ENCODE data around the gene CFAP52.
"Not testable (repeated sequence)": the region's sequence is repeated elsewhere in the genome, so short reads cannot be mapped to it uniquely, and the experiment has no call there.

CFAP52 gene

DNA sequence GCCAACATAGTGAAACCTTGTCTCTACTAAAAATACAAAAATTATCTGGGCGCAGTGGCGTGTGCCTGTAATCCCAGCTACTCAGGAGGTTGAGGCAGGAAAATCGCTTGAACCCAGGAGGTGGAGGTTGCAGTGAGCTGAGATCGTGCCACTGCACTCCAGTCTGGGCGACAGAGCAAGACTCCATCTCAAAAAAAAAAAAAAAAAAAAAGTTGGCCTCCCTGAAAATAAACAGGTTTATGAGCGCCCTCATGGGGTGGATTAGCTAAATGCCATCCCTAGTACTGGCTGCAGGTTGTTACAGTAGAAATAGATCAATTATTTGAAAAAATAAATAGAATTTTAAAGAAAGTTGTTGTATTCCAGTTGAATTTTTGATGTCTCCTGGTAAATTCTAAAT lies 21.7 kb upstream of the CFAP52 start:
- not testable (repeated sequence) for H3K9me3 Mint-ChIP-seq (ENCODE audit: low read depth); H3K4me3 Mint-ChIP-seq; H3K27me3 Mint-ChIP-seq; H3K4me1 Mint-ChIP-seq (ENCODE audit: low read depth); H3K27ac Mint-ChIP-seq
- H3K36me3 Mint-ChIP-seq, result peaks cover 18% of the 10 kb centered on the region

DNA sequence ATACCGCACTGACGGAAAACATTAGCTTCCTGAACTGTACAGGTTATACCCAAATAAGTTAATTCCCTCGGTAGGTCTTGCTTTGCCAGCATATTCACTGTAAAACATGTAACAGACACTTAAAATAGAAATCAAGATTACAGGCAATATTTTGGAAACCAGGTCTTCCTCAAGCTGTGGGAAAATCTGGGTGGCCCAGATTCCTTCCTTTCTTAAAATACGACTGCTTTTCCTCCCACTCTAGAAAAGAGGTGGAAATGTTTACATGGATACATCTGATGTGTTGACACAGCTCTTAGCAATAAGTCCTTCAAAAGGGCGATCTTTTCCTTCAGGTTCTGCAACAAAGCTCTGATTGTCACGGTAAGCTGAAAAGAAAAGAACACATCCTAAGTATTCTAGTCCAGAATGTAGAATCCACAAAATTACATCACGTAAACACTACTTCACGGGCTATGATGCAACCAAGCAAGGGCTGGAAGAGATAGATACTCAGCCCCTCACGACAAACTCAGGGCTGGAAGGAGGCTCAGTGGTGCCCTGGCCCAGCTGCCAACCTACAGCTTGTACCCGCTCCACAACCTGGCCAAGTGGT lies 19.2 kb upstream of the CFAP52 start:
- Mint-ChIP-seq H3K4me3 (no peak overlapping the region), H3K27ac (no peak overlapping the region), H3K27me3 (no peaks in the 10 kb centered on the region), H3K4me1 (ENCODE audit: low read depth) (peaks cover 5% of the 10 kb centered on the region), H3K9me3 (ENCODE audit: low read depth) (no peaks in the 10 kb centered on the region), H3K36me3 (peaks cover 12% of the 10 kb centered on the region)

DNA sequence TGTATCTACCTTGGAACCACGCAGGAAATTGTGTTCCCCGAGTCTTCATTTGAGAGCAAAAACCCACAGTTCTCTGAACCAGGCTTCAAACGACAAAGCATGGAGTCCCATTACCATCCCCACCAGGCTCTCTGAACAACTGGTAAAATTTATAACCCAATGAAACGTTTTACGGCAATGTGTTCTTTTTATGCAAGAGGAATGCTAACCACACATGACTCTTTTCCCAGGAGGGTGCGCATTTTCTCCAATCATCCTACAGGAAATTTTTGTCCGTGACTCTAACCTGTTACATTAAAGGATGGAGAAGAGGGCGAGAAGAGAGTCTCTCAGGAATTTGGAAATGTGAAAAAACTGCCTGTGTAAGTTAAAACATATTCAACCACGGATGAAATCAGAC lies 18.6 kb upstream of the CFAP52 start:
- Mint-ChIP-seq H3K27me3 (no peaks in the 10 kb centered on the region), H3K36me3 (peaks cover 18% of the 10 kb centered on the region), H3K4me3 (no peak overlapping the region), H3K27ac (no peak overlapping the region), H3K4me1 (ENCODE audit: low read depth) (peaks cover 11% of the 10 kb centered on the region), H3K9me3 (ENCODE audit: low read depth) (no peaks in the 10 kb centered on the region)

DNA sequence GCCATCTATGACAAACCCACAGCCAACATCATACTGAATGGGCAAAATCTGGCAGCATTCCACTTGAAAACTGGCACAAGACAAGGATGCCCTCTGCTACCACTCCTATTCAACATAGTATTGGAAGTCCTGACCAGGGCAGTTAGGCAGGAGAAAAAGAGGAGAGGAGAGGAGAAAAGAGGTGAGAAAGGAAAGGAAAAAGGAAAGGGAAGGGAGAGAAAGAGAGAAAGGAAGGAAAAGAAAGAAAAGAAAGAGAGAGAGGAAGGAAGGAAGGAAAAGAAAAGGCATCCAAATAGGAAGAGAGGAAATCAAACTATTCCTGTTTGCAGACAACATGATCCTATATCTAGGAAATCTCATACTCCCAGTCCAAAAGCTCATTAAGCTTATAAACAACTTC lies 12.3 kb upstream of the CFAP52 start:
- Mint-ChIP-seq H3K27me3 (no peaks in the 10 kb centered on the region), H3K4me1 (ENCODE audit: low read depth) (peaks cover 39% of the 10 kb centered on the region), H3K27ac (no peak overlapping the region), H3K9me3 (ENCODE audit: low read depth) (no peaks in the 10 kb centered on the region), H3K36me3 (peaks cover 24% of the 10 kb centered on the region), H3K4me3 (no peak overlapping the region)

DNA sequence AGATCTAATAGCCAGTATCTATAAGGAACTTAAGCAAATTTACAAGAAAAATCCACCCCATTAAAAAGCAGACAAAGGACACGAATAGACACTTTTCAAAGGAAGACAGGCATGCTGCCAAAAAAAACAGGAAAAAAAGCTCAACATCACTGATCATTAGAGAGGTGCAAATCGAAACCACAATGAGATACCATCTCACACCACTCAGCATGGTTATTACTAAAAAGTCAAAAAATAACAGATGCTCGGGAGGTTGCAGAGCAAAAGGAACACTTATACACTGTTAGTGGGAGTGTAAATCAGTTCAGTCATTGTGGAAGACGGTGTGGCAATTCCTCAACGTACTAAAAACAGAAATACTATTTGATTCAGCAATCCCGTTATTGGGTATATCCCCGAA lies 10.4 kb upstream of the CFAP52 start:
- Mint-ChIP-seq H3K4me1 (ENCODE audit: low read depth) (peaks cover 37% of the 10 kb centered on the region), H3K27me3 (no peaks in the 10 kb centered on the region), H3K27ac (peak overlapping the region; percentile 2), H3K36me3 (peaks cover 22% of the 10 kb centered on the region), H3K4me3 (peak overlapping the region; percentile 44), H3K9me3 (ENCODE audit: low read depth) (no peaks in the 10 kb centered on the region)

DNA sequence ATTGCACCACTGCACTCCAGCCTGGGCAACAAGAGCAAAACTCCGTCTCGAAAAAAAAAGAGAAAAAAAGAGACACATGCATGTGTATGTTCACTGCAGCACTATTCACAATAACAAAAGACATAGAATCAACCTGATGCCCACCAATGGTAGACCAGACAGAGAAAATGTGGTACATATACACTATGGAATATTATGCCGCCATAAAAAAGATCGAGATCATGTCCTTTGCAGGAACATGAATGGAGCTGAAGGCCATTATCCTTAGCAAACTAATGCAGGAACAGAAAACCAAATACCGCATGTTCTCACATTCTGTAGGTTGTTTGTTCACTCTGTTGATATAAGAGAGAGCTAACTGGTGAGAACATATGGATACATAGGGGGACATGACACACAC lies 9.7 kb upstream of the CFAP52 start:
- not testable (repeated sequence) for H3K27ac Mint-ChIP-seq; H3K27me3 Mint-ChIP-seq; H3K9me3 Mint-ChIP-seq (ENCODE audit: low read depth); H3K4me3 Mint-ChIP-seq
- Mint-ChIP-seq H3K4me1 (ENCODE audit: low read depth) (peaks cover 36% of the 10 kb centered on the region), H3K36me3 (peaks cover 22% of the 10 kb centered on the region)

DNA sequence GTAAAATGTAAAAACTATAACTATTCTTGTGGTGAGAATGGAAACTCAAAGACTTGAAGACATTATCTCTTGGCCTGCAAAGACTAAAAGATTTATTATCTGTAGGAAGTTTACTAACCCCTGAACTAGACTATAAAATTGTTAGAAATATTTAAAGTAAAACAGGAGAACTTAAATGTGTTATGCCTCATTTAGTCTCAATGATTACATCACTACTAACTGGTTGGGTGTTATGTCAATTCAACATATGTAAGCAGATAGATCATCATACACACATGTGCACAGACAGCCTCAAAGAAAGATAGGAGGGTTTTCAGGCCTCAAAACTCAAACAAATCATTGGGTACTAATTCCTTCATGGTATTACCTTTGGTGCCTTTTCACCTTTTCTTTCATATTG lies 8.4 kb upstream of the CFAP52 start:
- no peak overlapping the region for H3K27ac Mint-ChIP-seq
- peaks cover 33% of the 10 kb centered on the region for H3K4me1 Mint-ChIP-seq (ENCODE audit: low read depth)
- no peak overlapping the region for H3K4me3 Mint-ChIP-seq
- H3K27me3 Mint-ChIP-seq, result no peaks in the 10 kb centered on the region
- no peaks in the 10 kb centered on the region for H3K9me3 Mint-ChIP-seq (ENCODE audit: low read depth)
- peaks cover 16% of the 10 kb centered on the region for H3K36me3 Mint-ChIP-seq

DNA sequence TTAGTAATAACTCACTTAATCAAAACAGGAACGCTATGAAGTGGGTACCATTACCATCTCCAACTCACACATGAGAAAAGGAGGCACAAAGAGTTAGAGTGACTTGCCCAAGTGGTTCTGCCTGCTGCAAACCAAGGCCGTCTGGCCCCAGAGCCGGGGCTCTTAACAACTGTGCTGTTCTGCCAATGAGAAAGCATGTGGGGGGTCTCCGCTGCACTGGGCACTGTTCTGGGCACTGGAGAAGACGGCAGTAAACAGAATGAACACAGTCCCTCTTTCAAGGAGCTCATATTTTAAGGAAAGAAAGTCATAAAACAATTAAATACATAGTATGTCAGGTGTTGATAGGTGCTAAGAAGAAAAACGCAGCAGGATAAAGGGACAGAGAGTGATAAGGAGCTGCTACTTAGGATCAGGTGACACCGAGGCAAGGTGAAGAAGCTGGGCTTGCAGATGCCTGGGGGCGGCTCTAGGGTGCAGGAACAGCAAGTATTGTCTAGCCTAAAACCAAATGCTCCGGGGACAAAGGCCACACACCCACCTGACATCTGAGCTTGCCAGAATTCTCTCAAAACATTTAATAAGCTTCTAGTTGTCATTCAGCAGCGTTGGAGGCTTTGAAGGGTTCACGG lies 7.4 kb upstream of the CFAP52 start:
- no peak overlapping the region for H3K4me3 Mint-ChIP-seq
- H3K27ac Mint-ChIP-seq, result peak overlapping the region; percentile 23
- H3K9me3 Mint-ChIP-seq (ENCODE audit: low read depth), result no peaks in the 10 kb centered on the region
- H3K36me3 Mint-ChIP-seq, result peaks cover 11% of the 10 kb centered on the region
- H3K27me3 Mint-ChIP-seq, result no peaks in the 10 kb centered on the region
- peaks cover 34% of the 10 kb centered on the region for H3K4me1 Mint-ChIP-seq (ENCODE audit: low read depth)

DNA sequence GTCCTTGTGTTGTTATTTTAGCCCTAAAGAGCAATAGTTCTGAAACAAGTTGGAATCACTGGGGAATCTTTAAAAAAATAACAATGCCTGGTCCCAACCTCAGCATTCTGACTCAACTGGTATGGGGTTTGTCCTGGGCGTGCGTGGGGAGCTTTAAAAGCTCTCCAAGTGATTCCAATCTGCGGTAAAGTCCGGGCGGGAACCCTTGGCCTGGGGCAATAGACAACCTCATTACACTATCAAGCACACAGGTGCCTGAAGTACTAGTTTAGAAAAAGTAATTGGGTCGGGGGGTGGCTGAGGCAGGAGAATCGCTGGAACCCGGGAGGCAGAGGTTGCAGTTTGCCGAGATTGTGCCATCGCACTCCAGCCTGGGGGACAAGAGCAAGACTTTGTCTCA lies 5.2 kb upstream of the CFAP52 start:
- H3K4me1 Mint-ChIP-seq (ENCODE audit: low read depth), result peaks cover 23% of the 10 kb centered on the region
- no peak overlapping the region for H3K4me3 Mint-ChIP-seq
- peaks cover 3% of the 10 kb centered on the region for H3K36me3 Mint-ChIP-seq
- no peaks in the 10 kb centered on the region for H3K9me3 Mint-ChIP-seq (ENCODE audit: low read depth)
- no peak overlapping the region for H3K27ac Mint-ChIP-seq
- no peaks in the 10 kb centered on the region for H3K27me3 Mint-ChIP-seq

DNA sequence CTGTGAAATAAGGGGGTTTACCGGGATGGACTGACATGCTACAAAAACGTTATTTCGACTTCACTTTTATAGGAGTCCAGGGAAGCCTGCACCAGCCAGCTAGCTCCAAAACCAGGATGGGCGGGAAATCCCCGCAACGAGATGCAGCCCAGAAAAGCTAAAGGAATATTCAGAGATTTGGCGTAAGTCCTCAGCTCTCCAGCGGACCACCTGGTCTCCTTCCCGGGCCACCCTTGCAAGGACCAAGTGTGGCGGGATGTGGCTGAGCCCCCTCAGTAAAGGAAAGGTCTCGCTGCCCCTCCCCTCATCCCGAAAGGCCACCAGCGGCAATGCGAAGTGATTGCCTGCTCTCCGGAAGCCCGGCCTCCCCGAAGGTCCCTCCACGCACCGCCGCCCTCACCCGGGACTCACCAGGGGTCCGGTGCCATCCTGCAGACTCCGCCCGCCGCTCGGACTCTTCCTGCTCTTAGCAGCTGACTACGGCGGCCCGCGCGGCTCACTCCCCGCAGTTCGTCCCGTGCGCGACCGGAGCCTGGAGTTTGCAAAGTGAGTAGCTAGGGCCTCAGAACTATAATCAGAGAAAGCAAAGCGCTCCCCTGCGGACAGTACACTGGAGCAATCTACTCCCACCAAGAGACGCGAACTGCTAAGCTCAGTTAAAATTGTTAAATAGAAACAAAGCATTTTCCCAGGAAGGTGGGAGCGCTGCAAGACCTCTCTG lies 901 bp upstream of the CFAP52 start, which contains the start of gene STX8:
STX8 (minus strand) TSS at position 440 of the 721 bp plus-strand sequence; CDS start at position 428, 12 bp downstream.
- peaks cover 24% of the 10 kb centered on the region for H3K4me1 Mint-ChIP-seq (ENCODE audit: low read depth)
- peak within 1 kb of the TSS; percentile 97 for H3K4me3 Mint-ChIP-seq
- no peaks in the 10 kb centered on the region for H3K27me3 Mint-ChIP-seq
- H3K36me3 Mint-ChIP-seq, result no peaks in the 10 kb centered on the region
- no peaks in the 10 kb centered on the region for H3K9me3 Mint-ChIP-seq (ENCODE audit: low read depth)
- peak within 1 kb of the TSS; percentile 79 for H3K27ac Mint-ChIP-seq

DNA sequence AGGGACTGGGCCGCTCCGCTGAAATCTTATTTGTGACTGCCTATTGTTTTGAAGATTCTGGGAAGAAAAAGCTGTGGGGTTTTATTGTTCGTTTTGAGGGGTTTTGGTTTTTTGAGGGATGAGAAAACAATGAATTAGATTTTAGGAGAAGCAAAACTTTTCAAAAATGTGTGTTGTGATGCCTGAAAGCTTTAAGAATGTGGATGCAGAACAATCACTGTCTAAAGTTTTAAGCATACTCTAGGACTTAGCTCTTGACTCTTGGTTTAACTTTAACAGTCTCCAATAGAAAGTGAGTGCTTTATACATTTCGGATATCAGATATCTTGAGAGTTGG lies 899 bp downstream of the CFAP52 start:
- Mint-ChIP-seq H3K4me3 (peak overlapping the region; percentile 66), H3K27ac (no peak overlapping the region), H3K27me3 (peaks cover 2% of the 10 kb centered on the region), H3K4me1 (ENCODE audit: low read depth) (peaks cover 21% of the 10 kb centered on the region), H3K9me3 (ENCODE audit: low read depth) (no peaks in the 10 kb centered on the region), H3K36me3 (no peaks in the 10 kb centered on the region)

DNA sequence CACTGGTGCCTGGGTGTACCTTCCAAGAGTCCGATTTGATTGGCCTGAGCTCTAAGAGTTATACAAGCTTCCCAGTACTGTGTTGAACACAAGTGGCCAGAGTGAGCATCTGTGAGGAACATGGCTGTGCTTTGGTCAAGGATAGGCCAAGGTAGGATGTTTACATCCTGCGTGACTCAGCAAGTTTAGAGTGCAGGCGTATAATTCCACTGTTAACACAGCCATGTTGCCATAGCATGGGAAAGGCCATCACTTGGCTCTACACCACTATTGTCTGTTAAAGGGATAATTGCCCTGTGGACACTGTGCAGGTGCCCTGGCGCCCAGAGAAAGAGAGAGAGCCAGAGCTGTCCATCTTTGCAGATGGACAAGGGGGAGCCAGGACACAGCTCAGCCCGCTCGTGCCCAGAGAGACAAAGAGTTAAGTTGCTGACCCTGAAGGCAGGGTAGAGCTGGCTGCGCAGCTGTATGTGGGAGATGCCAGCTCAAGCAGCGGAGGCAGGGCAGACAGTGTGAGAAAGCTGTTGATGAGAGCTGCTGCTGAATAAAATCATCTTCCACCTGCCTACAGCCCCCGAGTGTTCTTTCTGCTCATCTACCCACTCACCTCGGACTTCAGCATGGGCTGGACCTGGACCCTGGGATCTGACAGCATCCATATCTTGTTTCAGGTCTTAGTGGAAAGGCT lies 11.7 kb downstream of the CFAP52 start:
- Mint-ChIP-seq H3K36me3 (peaks cover 4% of the 10 kb centered on the region), H3K27ac (no peak overlapping the region), H3K4me1 (ENCODE audit: low read depth) (peaks cover 2% of the 10 kb centered on the region), H3K9me3 (ENCODE audit: low read depth) (no peaks in the 10 kb centered on the region), H3K4me3 (no peak overlapping the region), H3K27me3 (no peaks in the 10 kb centered on the region)

DNA sequence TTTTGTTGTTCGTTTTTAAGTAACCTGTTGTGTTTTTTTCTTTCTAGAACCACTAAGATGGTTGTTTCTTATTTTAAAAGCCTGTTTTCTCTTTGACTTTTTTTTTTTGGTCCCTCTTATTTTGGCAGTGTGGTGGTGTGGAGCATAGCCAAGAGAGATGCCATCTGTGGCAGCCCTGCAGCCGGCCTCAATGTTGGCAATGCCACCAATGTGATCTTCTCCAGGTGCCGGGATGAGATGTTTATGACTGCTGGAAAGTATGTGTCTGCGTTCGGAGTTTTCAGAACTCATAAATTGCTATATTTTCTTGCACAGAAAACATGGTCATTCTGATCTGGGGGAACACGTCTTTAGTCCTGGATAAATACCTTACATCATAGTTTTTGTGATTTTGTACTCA lies 17.6 kb downstream of the CFAP52 start:
- H3K4me3 Mint-ChIP-seq, result no peak overlapping the region
- peaks cover 11% of the 10 kb centered on the region for H3K27me3 Mint-ChIP-seq

DNA sequence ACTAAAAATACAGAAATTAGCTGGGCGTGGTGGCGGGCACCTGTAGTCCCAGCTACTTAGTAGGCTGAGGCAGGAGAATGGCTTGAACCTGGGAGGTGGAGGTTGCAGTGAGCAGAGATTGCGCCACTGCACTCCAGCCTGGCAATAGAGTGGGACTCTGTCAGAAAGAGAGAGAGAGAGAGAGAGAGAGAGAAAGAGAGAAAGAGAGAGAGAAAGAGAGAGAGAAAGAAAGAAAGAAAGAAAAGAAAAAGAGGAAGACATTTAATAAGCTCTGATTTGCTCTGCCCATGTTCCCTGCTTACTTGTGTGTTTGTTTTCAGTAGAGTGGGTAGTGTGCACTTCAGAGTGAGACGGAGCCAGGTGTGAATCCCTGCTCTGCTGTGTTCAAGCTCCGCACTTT lies 21.2 kb downstream of the CFAP52 start:
- not testable (repeated sequence) for H3K27ac Mint-ChIP-seq; H3K4me1 Mint-ChIP-seq (ENCODE audit: low read depth); H3K9me3 Mint-ChIP-seq (ENCODE audit: low read depth); H3K36me3 Mint-ChIP-seq; H3K4me3 Mint-ChIP-seq
- H3K27me3 Mint-ChIP-seq, result peaks cover 13% of the 10 kb centered on the region

More for the DNA sequence above, 17.6 kb downstream of the CFAP52 start:
- H3K4me1 Mint-ChIP-seq (ENCODE audit: low read depth), result no peaks in the 10 kb centered on the region
- H3K36me3 Mint-ChIP-seq, result no peaks in the 10 kb centered on the region
- no peaks in the 10 kb centered on the region for H3K9me3 Mint-ChIP-seq (ENCODE audit: low read depth)
- no peak overlapping the region for H3K27ac Mint-ChIP-seq

DNA sequence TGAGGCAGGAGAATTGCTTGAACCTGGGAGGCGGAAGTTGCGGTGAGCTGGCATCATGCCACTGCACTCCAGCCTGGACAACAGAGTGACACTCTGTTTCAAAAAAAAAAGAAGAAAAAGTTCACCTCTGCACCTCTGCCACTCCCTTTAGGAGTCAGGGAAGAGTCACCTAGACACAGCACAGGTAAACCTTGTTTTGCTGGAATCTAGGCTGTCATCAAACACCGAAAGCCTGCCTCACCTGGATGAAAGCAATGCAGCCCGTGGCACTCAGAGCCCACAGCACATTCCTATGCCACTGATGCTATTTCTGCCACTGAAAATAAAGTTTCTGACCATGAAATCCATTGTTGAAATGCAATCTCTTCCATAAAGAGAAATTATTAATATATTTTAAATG lies 22.2 kb downstream of the CFAP52 start:
- H3K27me3 Mint-ChIP-seq, result peaks cover 13% of the 10 kb centered on the region
- no peaks in the 10 kb centered on the region for H3K4me1 Mint-ChIP-seq (ENCODE audit: low read depth)
- no peak overlapping the region for H3K27ac Mint-ChIP-seq
- no peaks in the 10 kb centered on the region for H3K9me3 Mint-ChIP-seq (ENCODE audit: low read depth)
- no peak overlapping the region for H3K4me3 Mint-ChIP-seq
- no peaks in the 10 kb centered on the region for H3K36me3 Mint-ChIP-seq
